VCaP (cell line): ENCODE results near the gene CCL27.
"Not testable (repeated sequence)": the region's sequence is repeated elsewhere in the genome, so short reads cannot be mapped to it uniquely, and the experiment has no call there.

Experiments
- H3K27ac ChIP-seq: fragments of 450-650 bp; 2 replicates; pipeline ENCODE4 v1.5.1; 2017
- CTCF ChIP-seq: fragments of 450-650 bp; conservative IDR thresholded peaks from 2 replicates; pipeline ENCODE4 v1.5.1; 2017; ENCODE audit warnings: mild to moderate bottlenecking, moderate library complexity

Gene CCL27

GRCh38 chr9:34647084-34647403 lies 15.4 kb downstream of the CCL27 start:
- TF ChIP-seq CTCF = peak; percentile 3; the same call in 1 of the 2 replicates
- peak overlapping the region; percentile 95 for H3K27ac ChIP-seq

GRCh38 chr9:34646211-34647083 lies 16.0 kb downstream of the CCL27 start, which contains the start of gene GALT:
TSS of gene GALT (plus strand) at chr9:34646675. CDS start at chr9:34646705, 30 bp downstream.
- TF ChIP-seq CTCF = peak; percentile 64
- H3K27ac ChIP-seq = peak within 1 kb of the TSS; percentile 95

- no peak for TF ChIP-seq CTCF
- no peak overlapping the region for H3K27ac ChIP-seq
These were observed 17.6 kb downstream of the CCL27 start for GRCh38 chr9:34644766-34645314.

- H3K27ac ChIP-seq = no peak overlapping the region
- TF ChIP-seq CTCF = no peak
These were observed 19.8 kb downstream of the CCL27 start for GRCh38 chr9:34642679-34643078.

- not testable (repeated sequence) for H3K27ac ChIP-seq
These were observed 23.1 kb downstream of the CCL27 start for GRCh38 chr9:34639322-34639721.

GRCh38 chr9:34638138-34638445 lies 24.4 kb downstream of the CCL27 start:
- no peak for TF ChIP-seq CTCF

GRCh38 chr9:34637356-34638137 lies 24.9 kb downstream of the CCL27 start, which contains the start of gene SIGMAR1:
TSS of gene SIGMAR1 (minus strand) at chr9:34637787. CDS start at chr9:34637697, 90 bp downstream.
- H3K27ac ChIP-seq = peak within 1 kb of the TSS; percentile 92
- no peak for TF ChIP-seq CTCF

More at GRCh38 chr9:34638138-34638445, 24.4 kb downstream of the CCL27 start:
- peak overlapping the region; percentile 92 for H3K27ac ChIP-seq
